ENCODE measurements around the gene PKD2L2.

GRCh38 chr5:137890845-137891244 is 1.6 kb downstream of the PKD2L2 start:
- no peak for TF ChIP-seq SMAD4 (CRISPR knock-in tag; conservative IDR thresholded peaks at IDR 0.05)
- no peak for TF ChIP-seq KLF10 (CRISPR knock-in tag; IDR thresholded peaks at IDR 0.05)
- TF ChIP-seq NFATC3 (IDR thresholded peaks at IDR 0.05), result no peak
- TF ChIP-seq, protein P1, sequence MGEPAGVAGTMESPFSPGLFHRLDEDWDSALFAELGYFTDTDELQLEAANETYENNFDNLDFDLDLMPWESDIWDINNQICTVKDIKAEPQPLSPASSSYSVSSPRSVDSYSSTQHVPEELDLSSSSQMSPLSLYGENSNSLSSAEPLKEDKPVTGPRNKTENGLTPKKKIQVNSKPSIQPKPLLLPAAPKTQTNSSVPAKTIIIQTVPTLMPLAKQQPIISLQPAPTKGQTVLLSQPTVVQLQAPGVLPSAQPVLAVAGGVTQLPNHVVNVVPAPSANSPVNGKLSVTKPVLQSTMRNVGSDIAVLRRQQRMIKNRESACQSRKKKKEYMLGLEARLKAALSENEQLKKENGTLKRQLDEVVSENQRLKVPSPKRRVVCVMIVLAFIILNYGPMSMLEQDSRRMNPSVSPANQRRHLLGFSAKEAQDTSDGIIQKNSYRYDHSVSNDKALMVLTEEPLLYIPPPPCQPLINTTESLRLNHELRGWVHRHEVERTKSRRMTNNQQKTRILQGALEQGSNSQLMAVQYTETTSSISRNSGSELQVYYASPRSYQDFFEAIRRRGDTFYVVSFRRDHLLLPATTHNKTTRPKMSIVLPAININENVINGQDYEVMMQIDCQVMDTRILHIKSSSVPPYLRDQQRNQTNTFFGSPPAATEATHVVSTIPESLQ (CRISPR knock-in tag; IDR thresholded peaks at IDR 0.05), result no peak
- TF ChIP-seq SRSF1 (IDR thresholded peaks at IDR 0.05; ENCODE audit: low read depth, low read length), result no peak
